Activated naive CD4-positive, alpha-beta T cell treated with anti-CD3 and anti-CD28 coated beads for 36 hours (primary cell): ENCODE data around the gene BRSK1. TPM values are rescaled to one million over a fixed set of nuclear protein-coding genes. Genes with fewer than 3 reads are reported as not detected.

Source experiments
- CTCF ChIA-PET: fragments of 350-600 bp; sonication (Branson Sonifier 250); formaldehyde crosslinking; loops from one replicate; lab custom pipeline; 2021; ENCODE audit warnings: antibody characterized with exemption; lab: Charles Lee
- DNase-seq: peaks from one replicate; pipeline ENCODE4 v3.0.0-alpha.2; 2020
- H3K27ac Mint-ChIP-seq: one replicate; pipeline ENCODE4 v1.8.0; 2021; ENCODE audit warnings: mild to moderate bottlenecking, mixed read lengths
- H3K27me3 Mint-ChIP-seq: one replicate; pipeline ENCODE4 v1.8.0; 2021; ENCODE audit warnings: low read depth, mixed read lengths
- H3K36me3 Mint-ChIP-seq: one replicate; pipeline ENCODE4 v1.8.0; 2021; ENCODE audit warnings: low read depth, mixed read lengths
- H3K4me1 Mint-ChIP-seq: one replicate; pipeline ENCODE4 v1.8.0; 2021; ENCODE audit warnings: low read depth, mixed read lengths
- H3K4me3 Mint-ChIP-seq: one replicate; pipeline ENCODE4 v1.8.0; 2021; ENCODE audit warnings: mild to moderate bottlenecking, moderate library complexity, mixed read lengths
- H3K9me3 Mint-ChIP-seq: one replicate; pipeline ENCODE4 v1.8.0; 2021; ENCODE audit warnings: mixed read lengths
- intact Hi-C: fragments of 100-400 bp; cut with micrococcal nuclease; formaldehyde crosslinking; loops from one replicate; pipeline ENCODE4 v1.15.1; 2023
- total RNA-seq, 2 experiments: library from RNA; stranded (reverse); gene quantifications; one replicate each; pipeline ENCODE4 v1.2.3, GENCODE V29; 2021

BRSK1 gene
- total RNA-seq, 2 experiments from 2014 or later = 1.4 to 2.2 TPM

- DNase-seq = no peak
- Mint-ChIP-seq H3K27me3 (peaks cover 5% of the 10 kb centered on the region), H3K36me3 (no peaks in the 10 kb centered on the region), H3K4me1 (peaks cover 7% of the 10 kb centered on the region), H3K27ac (no peak overlapping the region), H3K9me3 (no peaks in the 10 kb centered on the region), H3K4me3 (no peak overlapping the region)
- CTCF ChIA-PET = interaction anchor here (1.7 kb wide), 1 partner anchor 34 kb away, joined by 5 read pairs; no protein-coding TSS in a partner anchor
- intact Hi-C loops = loop anchor here (5.0 kb wide), 1 partner anchor 316 kb away; no protein-coding TSS in a partner anchor
Observed at GRCh38 chr19:55336101-55336500, 52.3 kb downstream of the BRSK1 start.

DNA sequence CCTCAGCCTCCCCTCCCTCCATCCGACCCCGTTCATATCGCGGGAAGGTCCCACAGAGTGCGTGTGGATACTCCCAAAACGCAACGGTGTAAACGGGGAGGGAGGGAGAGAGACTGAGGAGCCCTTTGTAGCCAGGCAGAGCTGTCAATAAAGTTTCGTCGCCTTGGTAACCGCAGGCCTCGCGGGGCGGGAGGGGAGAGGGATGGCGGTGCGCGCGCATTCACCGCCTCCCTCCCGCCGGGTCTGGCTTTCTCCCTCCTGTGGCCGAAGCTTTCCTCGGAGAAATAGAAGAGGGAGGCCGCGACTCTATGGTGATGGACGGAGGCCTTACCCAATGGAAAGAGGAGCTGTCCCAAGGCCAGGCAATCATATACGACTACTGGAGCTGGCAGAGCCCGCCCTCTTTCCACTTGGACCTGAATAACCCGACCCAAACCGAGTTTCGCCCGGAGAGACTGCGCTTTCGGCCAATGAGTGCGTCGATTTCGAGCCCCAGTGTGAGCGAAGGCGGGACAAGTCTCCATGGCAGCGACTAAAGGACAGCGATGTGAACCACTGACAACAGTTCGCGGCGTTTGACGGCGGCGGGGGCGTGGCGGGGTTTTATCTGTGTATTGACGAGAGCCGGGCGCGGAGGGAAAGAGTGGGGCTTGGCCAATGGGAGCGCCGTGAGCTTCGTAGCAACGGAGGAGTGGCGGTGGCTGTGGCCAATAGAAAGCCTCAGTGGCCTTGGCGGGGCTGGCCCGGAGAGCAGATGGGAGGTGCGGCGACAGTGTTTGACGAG, 55.5 kb downstream of the BRSK1 start, which contains the start of gene KMT5C:
TSS of gene KMT5C (plus strand) at position 772 of the 784 bp plus-strand sequence. CDS start 2,061 bp downstream, outside the sequence.
- Mint-ChIP-seq H3K9me3 (no peaks in the 10 kb centered on the region), H3K36me3 (peaks cover 12% of the 10 kb centered on the region), H3K4me1 (peaks cover 12% of the 10 kb centered on the region), H3K4me3 (peak within 1 kb of the TSS; percentile 90), H3K27me3 (no peaks in the 10 kb centered on the region), H3K27ac (peak within 1 kb of the TSS; percentile 92)
- DNase-seq = peak; percentile 100
- CTCF ChIA-PET = interaction anchor here (1.0 to 1.8 kb wide), 4 partner anchors 19 to 83 kb away, joined by 3 read pairs; partner anchors contain the start of gene HSPBP1
- intact Hi-C loops = loop anchor here (1.0 to 5.0 kb wide), 14 partner anchors 15 to 874 kb away; partner anchors contain the start of genes COX6B2, FIZ1, HSPBP1 and ISOC2

- peaks cover 12% of the 10 kb centered on the region for H3K4me1 Mint-ChIP-seq
- H3K36me3 Mint-ChIP-seq = peaks cover 12% of the 10 kb centered on the region
- no peaks in the 10 kb centered on the region for H3K9me3 Mint-ChIP-seq
- no peaks in the 10 kb centered on the region for H3K27me3 Mint-ChIP-seq
- intact Hi-C loops = loop anchor here (1.0 to 5.0 kb wide), 14 partner anchors 14 to 875 kb away; partner anchors contain the start of genes COX6B2, FIZ1, HSPBP1 and ISOC2
- DNase-seq = peak; percentile 63
- peak overlapping the region; percentile 90 for H3K4me3 Mint-ChIP-seq
- CTCF ChIA-PET = interaction anchor here (1.0 to 1.4 kb wide), 3 partner anchors 19 to 44 kb away, joined by 3 to 5 read pairs (median 3); partner anchors contain the start of gene TMEM238
- H3K27ac Mint-ChIP-seq = peak overlapping the region; percentile 92
Observed at GRCh38 chr19:55339889-55340783, 56.3 kb downstream of the BRSK1 start.

DNA sequence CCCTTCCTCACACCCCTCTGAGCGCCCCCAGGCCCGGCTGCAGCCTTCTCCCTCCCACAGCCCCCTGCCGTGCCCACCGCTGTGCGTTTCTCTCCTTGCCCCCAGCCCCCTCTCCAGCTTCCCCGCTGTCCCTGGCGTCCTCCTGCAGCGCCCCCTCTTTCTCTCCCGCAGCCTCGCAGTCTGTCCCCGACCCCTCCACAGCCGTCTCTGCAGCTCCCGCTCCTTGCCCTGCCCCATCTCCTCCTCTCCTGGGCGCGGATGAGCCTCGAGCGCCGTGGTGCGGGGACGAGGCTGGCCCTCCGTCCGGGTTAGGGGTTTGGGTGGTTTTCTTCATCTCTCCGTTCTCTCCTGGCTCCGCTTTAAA, 57.0 kb downstream of the BRSK1 start:
- CTCF ChIA-PET = interaction anchor here (1.4 kb wide), 1 partner anchor 44 kb away, joined by 5 read pairs; the partner anchor contains the start of gene TMEM238
- Mint-ChIP-seq H3K4me3 (peak overlapping the region; percentile 90), H3K27me3 (no peaks in the 10 kb centered on the region), H3K36me3 (peaks cover 12% of the 10 kb centered on the region), H3K4me1 (peaks cover 12% of the 10 kb centered on the region), H3K9me3 (no peaks in the 10 kb centered on the region), H3K27ac (peak overlapping the region; percentile 3)
- DNase-seq = peak; percentile 47
- intact Hi-C loops = no loop called here

DNA sequence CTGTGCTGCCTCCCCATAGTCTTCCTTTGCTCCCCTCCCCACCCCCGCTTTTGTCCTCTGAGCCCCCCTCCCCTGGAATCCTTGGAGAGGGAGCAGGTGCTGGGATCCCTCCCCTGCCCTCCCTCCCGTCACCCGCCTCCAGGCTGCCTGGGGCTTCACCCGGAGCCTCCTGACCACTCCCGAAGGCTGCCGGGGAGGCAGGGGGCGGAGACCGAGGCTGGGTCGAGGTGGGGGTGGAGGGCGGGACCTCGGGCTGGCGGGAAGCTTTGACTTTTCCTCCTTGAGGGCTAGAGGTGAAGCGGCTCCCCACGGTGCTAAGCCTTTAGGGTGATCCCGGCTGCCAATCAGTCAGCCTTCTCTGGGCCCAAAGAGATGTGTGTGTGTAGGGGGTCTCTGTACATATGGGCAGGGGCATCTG, 57.4 kb downstream of the BRSK1 start:
- Mint-ChIP-seq H3K36me3 (peaks cover 12% of the 10 kb centered on the region), H3K4me3 (peak overlapping the region; percentile 90), H3K27ac (peak overlapping the region; percentile 27), H3K4me1 (peaks cover 12% of the 10 kb centered on the region), H3K9me3 (no peaks in the 10 kb centered on the region), H3K27me3 (no peaks in the 10 kb centered on the region)
- CTCF ChIA-PET = interaction anchor here (1.4 kb wide), 1 partner anchor 43 kb away, joined by 5 read pairs; the partner anchor contains the start of gene TMEM238
- intact Hi-C loops = no loop called here
- peak; percentile 86 for DNase-seq

DNA sequence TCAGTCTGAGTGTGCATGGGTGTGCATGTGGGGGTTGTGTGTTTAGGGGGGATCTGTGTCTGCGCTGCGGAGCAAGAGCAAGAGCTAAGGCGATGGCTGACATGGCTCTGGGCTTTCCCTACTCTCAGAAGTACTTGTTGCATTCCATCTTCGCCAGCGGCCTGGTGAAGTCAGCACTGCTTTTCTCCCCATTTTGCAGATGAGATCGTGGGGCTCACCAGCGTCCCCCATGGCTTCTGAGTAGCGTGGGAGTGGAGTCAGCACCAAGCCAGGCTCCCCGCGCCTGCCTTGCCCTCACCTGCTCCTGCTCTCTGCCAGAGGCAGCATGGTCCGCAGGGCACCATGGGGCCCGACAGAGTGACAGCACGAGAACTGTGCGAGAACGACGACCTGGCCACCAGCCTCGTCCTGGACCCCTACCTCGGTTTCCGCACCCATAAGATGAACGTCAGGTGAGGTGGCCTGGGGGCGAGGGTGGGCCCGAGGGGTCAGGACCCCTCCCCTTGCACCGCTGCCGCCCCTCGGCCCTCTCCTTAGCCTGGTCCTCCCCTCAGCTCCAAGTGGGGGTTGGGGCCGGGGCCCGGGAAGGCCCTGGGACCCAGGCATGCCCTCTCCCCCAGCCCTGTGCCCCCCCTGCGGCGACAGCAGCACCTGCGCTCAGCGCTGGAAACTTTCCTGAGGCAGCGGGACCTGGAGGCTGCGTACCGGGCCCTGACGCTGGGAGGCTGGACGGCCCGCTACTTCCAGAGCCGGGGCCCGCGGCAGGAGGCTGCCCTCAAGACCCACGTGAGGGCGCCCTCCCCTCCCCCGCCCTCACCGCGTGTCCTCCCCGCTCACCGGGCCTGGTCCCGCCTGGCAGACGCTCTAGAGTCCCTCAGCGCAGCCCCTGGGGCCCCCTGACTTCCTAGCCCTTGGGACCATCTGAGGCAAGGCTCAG, 58.1 kb downstream of the BRSK1 start:
- H3K36me3 Mint-ChIP-seq = peaks cover 12% of the 10 kb centered on the region
- CTCF ChIA-PET = interaction anchor here (1.4 kb wide), 1 partner anchor 43 kb away, joined by 5 read pairs; the partner anchor contains the start of gene TMEM238
- peaks cover 12% of the 10 kb centered on the region for H3K4me1 Mint-ChIP-seq
- intact Hi-C loops = no loop called here
- H3K4me3 Mint-ChIP-seq = peak overlapping the region; percentile 90
- peak overlapping the region; percentile 27 for H3K27ac Mint-ChIP-seq
- no peaks in the 10 kb centered on the region for H3K27me3 Mint-ChIP-seq
- H3K9me3 Mint-ChIP-seq = no peaks in the 10 kb centered on the region
- DNase-seq = no peak

GRCh38 chr19:55344444-55344843, 60.6 kb downstream of the BRSK1 start:
- CTCF ChIA-PET = interaction anchor here (1.2 kb wide), 1 partner anchor 43 kb away, joined by 3 read pairs; no protein-coding TSS in a partner anchor
- no peak for DNase-seq
- Mint-ChIP-seq H3K27me3 (no peaks in the 10 kb centered on the region), H3K36me3 (peaks cover 12% of the 10 kb centered on the region), H3K27ac (no peak overlapping the region), H3K4me3 (no peak overlapping the region), H3K9me3 (no peaks in the 10 kb centered on the region), H3K4me1 (peaks cover 5% of the 10 kb centered on the region)
- intact Hi-C loops = no loop called here

GRCh38 chr19:55345101-55345817, 61.5 kb downstream of the BRSK1 start:
- DNase-seq = no peak
- Mint-ChIP-seq H3K9me3 (no peaks in the 10 kb centered on the region), H3K27me3 (no peaks in the 10 kb centered on the region), H3K27ac (no peak overlapping the region), H3K4me3 (no peak overlapping the region), H3K4me1 (peaks cover 5% of the 10 kb centered on the region), H3K36me3 (peaks cover 12% of the 10 kb centered on the region)
- CTCF ChIA-PET = no interaction called here
- intact Hi-C loops = no loop called here

DNA sequence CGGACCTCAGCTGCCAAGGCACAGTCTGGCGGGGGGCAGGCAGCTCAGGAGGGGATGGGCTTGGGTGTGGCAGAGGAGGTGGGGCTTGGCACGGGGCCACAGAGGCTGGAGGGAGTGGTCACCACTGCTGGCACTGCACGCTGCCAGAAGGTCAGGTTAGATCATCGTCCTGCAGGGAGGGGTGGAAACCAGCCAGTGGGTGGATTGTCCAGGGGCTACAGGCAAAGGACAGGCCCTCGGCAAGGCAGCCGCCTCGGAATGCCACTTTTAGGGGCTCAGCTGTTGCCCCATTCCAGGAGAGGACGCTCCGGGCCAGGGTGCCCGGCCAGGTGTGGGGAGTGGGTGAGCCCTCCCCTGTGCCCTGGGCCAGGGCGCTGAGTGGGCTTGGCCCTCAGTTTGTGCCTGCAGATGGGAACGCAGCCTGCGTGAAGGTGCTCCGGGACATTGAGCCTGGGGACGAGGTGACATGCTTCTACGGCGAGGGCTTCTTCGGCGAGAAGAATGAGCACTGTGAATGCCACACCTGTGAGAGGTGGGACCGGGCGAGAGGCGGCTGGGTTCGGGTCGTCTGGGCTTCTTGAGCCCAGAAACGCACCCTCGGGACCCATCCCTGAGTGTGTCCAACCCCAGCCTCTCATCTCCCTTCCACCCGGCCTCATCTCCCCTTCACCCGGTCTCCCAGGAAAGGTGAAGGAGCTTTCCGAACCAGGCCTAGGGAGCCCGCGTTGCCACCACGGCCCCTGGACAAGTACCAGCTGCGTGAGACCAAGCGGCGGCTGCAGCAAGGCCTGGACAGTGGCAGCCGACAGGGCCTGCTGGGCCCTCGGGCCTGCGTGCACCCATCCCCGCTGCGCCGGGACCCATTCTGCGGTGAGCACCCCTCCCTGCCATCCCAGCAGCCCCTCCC, 62.3 kb downstream of the BRSK1 start:
- Mint-ChIP-seq H3K4me1 (peaks cover 5% of the 10 kb centered on the region), H3K27me3 (peaks cover 8% of the 10 kb centered on the region), H3K27ac (no peak overlapping the region), H3K4me3 (no peak overlapping the region), H3K36me3 (peaks cover 12% of the 10 kb centered on the region), H3K9me3 (no peaks in the 10 kb centered on the region)
- CTCF ChIA-PET = no interaction called here
- intact Hi-C loops = no loop called here
- no peak for DNase-seq
